ENCODE data around the gene PRRT4.
A peak's percentile ranks its signal among the peaks of the same experiment; 100 is the strongest.

The PRRT4 gene

GRCh38 chr7:128353610-128354009 is 7.9 kb downstream of the PRRT4 start:
- no peak for DNase-seq (ENCODE audit: extremely low read depth, low read depth)
- no peak overlapping the region for H3K4me3 ChIP-seq (replicated peaks; ENCODE audit: low read depth, low read length)
- TF ChIP-seq CTCF (IDR thresholded peaks at IDR 0.05; ENCODE audit: low read depth, low read length, missing control alignments): no peak

GRCh38 chr7:128353189-128353588 is 8.3 kb downstream of the PRRT4 start:
- DNase-seq (ENCODE audit: extremely low read depth, low read depth): no peak
- no peak for TF ChIP-seq CTCF (IDR thresholded peaks at IDR 0.05; ENCODE audit: low read depth, low read length, missing control alignments)

GRCh38 chr7:128352636-128353035 is 8.9 kb downstream of the PRRT4 start:
- H3K4me3 ChIP-seq (replicated peaks; ENCODE audit: low read depth, low read length): no peak overlapping the region
- DNase-seq (ENCODE audit: extremely low read depth, low read depth): no peak
- TF ChIP-seq CTCF (IDR thresholded peaks at IDR 0.05; ENCODE audit: low read depth, low read length, missing control alignments): no peak

More at GRCh38 chr7:128353189-128353588, 8.3 kb downstream of the PRRT4 start:
- H3K4me3 ChIP-seq (replicated peaks; ENCODE audit: low read depth, low read length): no peak overlapping the region

GRCh38 chr7:128352153-128352537 is 9.3 kb downstream of the PRRT4 start:
- H3K4me3 ChIP-seq (replicated peaks; ENCODE audit: low read depth, low read length): no peak overlapping the region
- peak; percentile 52 for TF ChIP-seq CTCF (IDR thresholded peaks at IDR 0.05; ENCODE audit: low read depth, low read length, missing control alignments)
- DNase-seq (ENCODE audit: extremely low read depth, low read depth): no peak

GRCh38 chr7:128351296-128352152 is 10.0 kb downstream of the PRRT4 start:
- DNase-seq (ENCODE audit: extremely low read depth, low read depth): no peak
- no peak for TF ChIP-seq CTCF (IDR thresholded peaks at IDR 0.05; ENCODE audit: low read depth, low read length, missing control alignments)
- no peak overlapping the region for H3K4me3 ChIP-seq (replicated peaks; ENCODE audit: low read depth, low read length)

- TF ChIP-seq CTCF (IDR thresholded peaks at IDR 0.05; ENCODE audit: low read depth, low read length, missing control alignments): no peak
- H3K4me3 ChIP-seq (replicated peaks; ENCODE audit: low read depth, low read length): no peak overlapping the region
- no peak for DNase-seq (ENCODE audit: extremely low read depth, low read depth)
Measured at GRCh38 chr7:128350708-128351295, 10.7 kb downstream of the PRRT4 start.

All from HFF-Myc (cell line).